ENCODE data around the gene FILIP1. TPM values are rescaled to one million over a fixed set of nuclear protein-coding genes. Genes with fewer than 3 reads are reported as not detected.
A peak's percentile ranks its signal among the peaks of the same experiment; 100 is the strongest.
"Not testable (repeated sequence)": the region's sequence is repeated elsewhere in the genome, so short reads cannot be mapped to it uniquely, and the experiment has no call there.

The FILIP1 gene
- total RNA-seq, 4 donors from 2014 or later, result 6.0 to 12.3 (median 7.2) TPM

- no peaks in the 10 kb centered on the region for H3K36me3 ChIP-seq
- no peak for TF ChIP-seq EP300 (IDR thresholded peaks at IDR 0.05; ENCODE audit: low read depth)
- no peak for TF ChIP-seq POLR2AphosphoS5 (IDR thresholded peaks at IDR 0.05)
- TF ChIP-seq POLR2A (IDR thresholded peaks at IDR 0.05), result no peak
- no peak for TF ChIP-seq CTCF (IDR thresholded peaks at IDR 0.05)
- no peaks in the 10 kb centered on the region for H3K9me3 ChIP-seq
- in situ Hi-C loops (cut with MboI; ENCODE audit: low pct_ligation_motif_present in 1 of 4, low pct_unique_long_range_greater_than_20kb in 1 of 4, low sequenced_read_pairs in 3 of 4), result no loop called here
- DNase-seq, result no peak
- 62 to 86% methylated on average over 1 to 2 of the region's 2 CpGs for WGBS, 2 donors (ENCODE audit: low coverage in 1 of 2)
- H3K4me3 ChIP-seq, result no peak overlapping the region
- H3K27ac ChIP-seq, result peak overlapping the region; percentile 49 to 72 (median 66)
- intact Hi-C loops (cut with DNase I; ENCODE audit: low total_unique reads), result no loop called here
- H3K27me3 ChIP-seq, result no peaks in the 10 kb centered on the region
- H3K4me1 ChIP-seq, result peaks cover 0 to 17% (median 0%) of the 10 kb centered on the region in 4 donors
Measured at GRCh38 chr6:75438442-75439116, 55.0 kb downstream of the FILIP1 start.

GRCh38 chr6:75438013-75438431 is 55.6 kb downstream of the FILIP1 start:
- no peak for DNase-seq
- Histone ChIP-seq H3K4me3 (no peak overlapping the region), H3K27ac (peak overlapping the region; percentile 49 to 72 (median 66)), H3K36me3 (no peaks in the 10 kb centered on the region), H3K4me1 (peaks cover 0 to 17% (median 0%) of the 10 kb centered on the region in 4 donors), H3K9me3 (no peaks in the 10 kb centered on the region), H3K27me3 (no peaks in the 10 kb centered on the region)
- TF ChIP-seq POLR2AphosphoS5 (IDR thresholded peaks at IDR 0.05) (no peak), POLR2A (IDR thresholded peaks at IDR 0.05) (no peak), CTCF (IDR thresholded peaks at IDR 0.05) (no peak), EP300 (IDR thresholded peaks at IDR 0.05; ENCODE audit: low read depth) (no peak)
- in situ Hi-C loops (cut with MboI; ENCODE audit: low pct_ligation_motif_present in 1 of 4, low pct_unique_long_range_greater_than_20kb in 1 of 4, low sequenced_read_pairs in 3 of 4), result no loop called here
- intact Hi-C loops (cut with DNase I; ENCODE audit: low total_unique reads), result no loop called here
- 100% methylated on average over 1 of the region's 1 CpG for WGBS, 2 donors (ENCODE audit: low coverage in 1 of 2)

DNA sequence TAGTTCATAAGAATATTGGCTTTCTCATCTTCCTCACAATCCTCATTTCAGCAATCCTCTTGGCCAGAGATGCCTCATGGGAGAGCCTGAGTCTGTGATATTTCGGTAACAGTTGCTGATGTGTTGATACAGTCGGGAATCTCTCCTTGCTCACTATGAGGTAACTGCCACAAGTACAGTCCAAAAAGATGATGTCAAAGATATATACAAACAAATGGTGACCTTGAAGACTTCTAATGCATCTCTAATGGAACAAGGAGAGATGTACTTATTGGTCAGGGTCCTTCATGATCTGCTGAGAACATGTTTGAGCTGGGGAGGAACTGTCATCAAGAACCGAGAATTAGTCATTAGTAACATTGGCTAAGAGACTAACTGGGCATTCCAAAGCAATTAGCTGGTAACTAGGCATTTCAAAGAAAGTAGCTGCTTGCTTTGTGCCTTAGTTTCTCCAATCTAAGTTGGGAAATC is 56.1 kb downstream of the FILIP1 start:
- H3K4me1 ChIP-seq, result peaks cover 0 to 17% (median 0%) of the 10 kb centered on the region in 4 donors
- intact Hi-C loops (cut with DNase I; ENCODE audit: low total_unique reads) (no loop called here), in situ Hi-C loops (cut with MboI; ENCODE audit: low pct_ligation_motif_present in 1 of 4, low pct_unique_long_range_greater_than_20kb in 1 of 4, low sequenced_read_pairs in 3 of 4) (no loop called here)
- WGBS, 2 donors (ENCODE audit: low coverage in 1 of 2), result 44 to 63% methylated on average over 2 to 3 of the region's 3 CpGs
- no peak for TF ChIP-seq CTCF (IDR thresholded peaks at IDR 0.05)
- TF ChIP-seq EP300 (IDR thresholded peaks at IDR 0.05; ENCODE audit: low read depth), result no peak
- TF ChIP-seq POLR2AphosphoS5 (IDR thresholded peaks at IDR 0.05), result no peak
- no peak for TF ChIP-seq POLR2A (IDR thresholded peaks at IDR 0.05)
- no peaks in the 10 kb centered on the region for H3K36me3 ChIP-seq
- H3K27me3 ChIP-seq, result no peaks in the 10 kb centered on the region
- peak overlapping the region; percentile 49 to 72 (median 66) for H3K27ac ChIP-seq
- no peak overlapping the region for H3K4me3 ChIP-seq
- no peaks in the 10 kb centered on the region for H3K9me3 ChIP-seq
- no peak for DNase-seq

DNA sequence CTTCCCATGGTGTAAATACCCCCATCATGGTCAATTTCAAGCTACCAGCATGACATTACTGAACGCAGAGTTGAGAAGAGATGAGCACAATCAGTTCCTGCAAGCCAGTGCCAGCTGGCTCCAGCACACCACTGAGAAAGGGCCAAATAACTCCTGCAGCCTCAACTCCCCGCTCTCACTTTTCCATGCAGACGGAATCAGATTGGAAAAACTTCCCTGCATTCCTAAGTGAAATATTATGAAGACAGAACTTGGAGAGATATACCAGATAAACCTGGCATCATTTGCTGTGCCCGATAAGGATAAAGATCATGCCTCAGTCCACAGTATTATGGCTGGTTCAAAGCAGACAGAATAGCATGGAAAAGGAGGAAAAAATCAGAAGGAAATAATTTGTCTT is 56.7 kb downstream of the FILIP1 start:
- Histone ChIP-seq H3K4me3 (no peak overlapping the region), H3K27ac (peak overlapping the region; percentile 49 to 72 (median 66)), H3K36me3 (no peaks in the 10 kb centered on the region), H3K27me3 (no peaks in the 10 kb centered on the region), H3K9me3 (no peaks in the 10 kb centered on the region), H3K4me1 (peaks cover 0 to 19% (median under 1%) of the 10 kb centered on the region in 4 donors)
- intact Hi-C loops (cut with DNase I; ENCODE audit: low total_unique reads) (no loop called here), in situ Hi-C loops (cut with MboI; ENCODE audit: low pct_ligation_motif_present in 1 of 4, low pct_unique_long_range_greater_than_20kb in 1 of 4, low sequenced_read_pairs in 3 of 4) (no loop called here)
- TF ChIP-seq POLR2A (IDR thresholded peaks at IDR 0.05) (no peak), POLR2AphosphoS5 (IDR thresholded peaks at IDR 0.05) (peak in 2 of 3 donors; percentile 18 to 33)
- 48 to 64% methylated on average over 2 to 4 of the region's 4 CpGs for WGBS, 2 donors (ENCODE audit: low coverage in 1 of 2)
- peak; percentile 20 for DNase-seq

GRCh38 chr6:75432809-75433208 is 60.8 kb downstream of the FILIP1 start:
- DNase-seq; H3K36me3 ChIP-seq; H3K27me3 ChIP-seq; H3K27ac ChIP-seq; H3K9me3 ChIP-seq; H3K4me3 ChIP-seq; in situ Hi-C loops (cut with MboI; ENCODE audit: low pct_ligation_motif_present in 1 of 4, low pct_unique_long_range_greater_than_20kb in 1 of 4, low sequenced_read_pairs in 3 of 4); intact Hi-C loops (cut with DNase I; ENCODE audit: low total_unique reads): not testable (repeated sequence)
- 93 to 100% methylated on average over 1 of the region's 1 CpG for WGBS, 2 donors (ENCODE audit: low coverage in 1 of 2)
- peaks cover 0 to 22% (median 8%) of the 10 kb centered on the region in 4 donors for H3K4me1 ChIP-seq
